ENCODE measurements around the gene NHLRC1. TPM values are rescaled to one million over a fixed set of nuclear protein-coding genes. Genes with fewer than 3 reads are reported as not detected.

Gene NHLRC1
- total RNA-seq, 2 experiments from 2014 or later = 0.10 to 0.19 TPM

- no peaks in the 10 kb centered on the region for H3K36me3 Mint-ChIP-seq
- CTCF ChIA-PET = no interaction called here
- no peaks in the 10 kb centered on the region for H3K4me1 Mint-ChIP-seq (ENCODE audit: low read depth)
- H3K4me3 Mint-ChIP-seq = no peak overlapping the region
- no peak for DNase-seq
- no peak overlapping the region for H3K27ac Mint-ChIP-seq
- peaks cover 26% of the 10 kb centered on the region for H3K27me3 Mint-ChIP-seq
- H3K9me3 Mint-ChIP-seq = no peaks in the 10 kb centered on the region
- intact Hi-C loops (cut with micrococcal nuclease) = no loop called here
- POLR2A ChIA-PET = no interaction called here
Observed at GRCh38 chr6:18099511-18099910, 23.0 kb downstream of the NHLRC1 start.

DNA sequence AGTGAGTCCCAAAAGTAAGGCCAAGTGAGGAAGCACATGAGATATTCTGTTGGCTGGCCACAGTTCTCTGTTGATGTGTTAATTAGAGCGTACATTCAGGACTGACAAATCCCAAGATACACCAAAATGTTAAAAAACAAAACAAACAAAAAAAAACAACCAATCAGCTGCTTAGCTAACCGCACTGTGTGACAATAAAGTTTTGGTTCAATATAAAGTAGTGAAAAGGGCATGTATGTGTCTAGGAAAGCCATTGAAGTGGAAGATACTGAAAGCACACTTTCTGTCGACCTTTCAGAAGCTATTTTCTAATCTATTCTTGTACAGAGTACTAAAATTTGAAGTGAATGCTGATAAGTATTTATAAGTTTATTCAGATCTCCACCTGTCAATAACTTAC is 26.1 kb downstream of the NHLRC1 start:
- intact Hi-C loops (cut with micrococcal nuclease) = no loop called here
- H3K36me3 Mint-ChIP-seq = no peaks in the 10 kb centered on the region
- H3K9me3 Mint-ChIP-seq = no peaks in the 10 kb centered on the region
- H3K4me3 Mint-ChIP-seq = no peak overlapping the region
- no peak for DNase-seq
- H3K27ac Mint-ChIP-seq = no peak overlapping the region
- ChIA-PET POLR2A (no interaction called here), CTCF (no interaction called here)
- peaks cover 14% of the 10 kb centered on the region for H3K27me3 Mint-ChIP-seq
- no peaks in the 10 kb centered on the region for H3K4me1 Mint-ChIP-seq (ENCODE audit: low read depth)

- no peaks in the 10 kb centered on the region for H3K36me3 Mint-ChIP-seq
- H3K4me1 Mint-ChIP-seq (ENCODE audit: low read depth) = no peaks in the 10 kb centered on the region
- intact Hi-C loops (cut with micrococcal nuclease) = no loop called here
- peaks cover 6% of the 10 kb centered on the region for H3K27me3 Mint-ChIP-seq
- H3K4me3 Mint-ChIP-seq = no peak overlapping the region
- CTCF ChIA-PET = no interaction called here
- POLR2A ChIA-PET = no interaction called here
- DNase-seq = no peak
- H3K9me3 Mint-ChIP-seq = peaks cover 7% of the 10 kb centered on the region
- no peak overlapping the region for H3K27ac Mint-ChIP-seq
Observed at GRCh38 chr6:18091382-18091781, 31.1 kb downstream of the NHLRC1 start.

DNA sequence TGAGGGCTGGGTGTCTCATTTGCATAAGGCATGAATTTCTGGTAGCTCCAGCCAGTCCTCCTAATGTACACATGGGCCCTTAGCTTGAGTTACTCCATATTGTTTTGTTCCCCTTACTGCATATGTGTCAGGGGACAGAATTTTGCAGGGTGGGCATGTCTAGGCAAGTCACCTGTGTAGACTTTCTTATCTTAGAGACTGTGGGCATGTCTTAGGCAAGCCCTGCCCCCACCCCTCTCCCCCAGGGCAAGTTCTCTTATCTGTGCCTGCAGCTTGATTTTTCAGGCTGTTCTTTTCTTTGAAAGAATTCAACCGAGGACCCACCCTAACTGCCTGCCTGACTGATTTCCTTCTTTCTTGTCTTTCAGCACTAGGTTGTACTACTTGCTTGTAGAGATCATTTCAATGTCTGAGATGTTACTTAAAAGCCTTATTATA is 32.1 kb downstream of the NHLRC1 start:
- H3K27me3 Mint-ChIP-seq = peaks cover 9% of the 10 kb centered on the region
- CTCF ChIA-PET = no interaction called here
- H3K9me3 Mint-ChIP-seq = peaks cover 7% of the 10 kb centered on the region
- POLR2A ChIA-PET = no interaction called here
- no peaks in the 10 kb centered on the region for H3K36me3 Mint-ChIP-seq
- no peak overlapping the region for H3K4me3 Mint-ChIP-seq
- no peak overlapping the region for H3K27ac Mint-ChIP-seq
- no peak for DNase-seq
- H3K4me1 Mint-ChIP-seq (ENCODE audit: low read depth) = no peaks in the 10 kb centered on the region
- intact Hi-C loops (cut with micrococcal nuclease) = no loop called here

DNA sequence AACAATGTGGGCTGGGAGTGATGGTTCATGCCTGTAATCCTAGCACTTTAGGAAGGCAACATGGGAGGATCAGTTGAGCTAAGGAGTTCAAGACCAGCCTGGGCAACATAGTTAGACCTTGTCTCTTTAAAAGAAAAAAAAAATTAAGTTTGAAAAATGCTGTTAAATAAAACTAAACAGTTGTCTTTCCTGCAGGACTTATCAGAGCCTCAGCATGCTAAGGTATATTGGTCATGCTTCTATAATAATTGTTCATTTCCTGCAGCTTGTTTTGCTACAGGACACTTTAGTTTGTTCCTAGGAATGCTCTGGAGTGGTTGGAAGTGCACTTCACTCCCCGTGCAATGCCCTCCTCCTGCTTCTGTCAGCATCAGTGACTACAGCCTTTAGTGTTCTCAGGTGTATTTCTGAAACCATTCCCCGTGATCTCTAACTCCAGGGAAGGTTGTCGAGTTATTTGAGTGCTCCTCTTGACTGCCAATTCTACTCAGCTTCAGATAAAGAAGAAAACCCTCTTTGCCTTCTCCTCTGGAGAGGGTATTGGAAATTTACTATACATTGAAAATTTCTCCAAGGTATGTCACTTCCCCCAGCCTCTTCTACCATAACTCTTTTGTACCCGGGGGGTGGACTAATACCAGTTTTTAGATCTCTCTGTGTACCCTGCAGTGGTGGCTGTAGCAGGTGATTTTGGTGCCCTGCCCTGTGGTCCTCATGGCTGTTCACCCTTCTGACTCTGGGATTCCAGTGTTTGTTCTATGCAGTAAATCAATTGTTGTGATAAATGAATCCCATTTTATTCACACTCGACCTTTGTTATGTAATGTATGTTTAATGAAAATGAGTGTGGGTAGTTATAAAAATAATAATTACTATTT is 33.8 kb downstream of the NHLRC1 start:
- no peak overlapping the region for H3K27ac Mint-ChIP-seq
- H3K4me1 Mint-ChIP-seq (ENCODE audit: low read depth) = no peaks in the 10 kb centered on the region
- CTCF ChIA-PET = no interaction called here
- intact Hi-C loops (cut with micrococcal nuclease) = no loop called here
- H3K36me3 Mint-ChIP-seq = no peaks in the 10 kb centered on the region
- no peak overlapping the region for H3K4me3 Mint-ChIP-seq
- H3K27me3 Mint-ChIP-seq = peaks cover 9% of the 10 kb centered on the region
- no peak for DNase-seq
- peaks cover 7% of the 10 kb centered on the region for H3K9me3 Mint-ChIP-seq
- POLR2A ChIA-PET = no interaction called here

- Mint-ChIP-seq H3K27ac (no peak overlapping the region), H3K9me3 (peaks cover 7% of the 10 kb centered on the region), H3K4me1 (ENCODE audit: low read depth) (no peaks in the 10 kb centered on the region), H3K27me3 (peaks cover 8% of the 10 kb centered on the region), H3K4me3 (no peak overlapping the region), H3K36me3 (no peaks in the 10 kb centered on the region)
- DNase-seq = no peak
- intact Hi-C loops (cut with micrococcal nuclease) = no loop called here
- ChIA-PET POLR2A (no interaction called here), CTCF (no interaction called here)
Observed at GRCh38 chr6:18087396-18088165, 34.9 kb downstream of the NHLRC1 start.

- ChIA-PET CTCF (no interaction called here), POLR2A (no interaction called here)
- Mint-ChIP-seq H3K27ac (no peak overlapping the region), H3K9me3 (peaks cover 4% of the 10 kb centered on the region), H3K36me3 (peaks cover 2% of the 10 kb centered on the region), H3K27me3 (peaks cover 15% of the 10 kb centered on the region), H3K4me1 (ENCODE audit: low read depth) (no peaks in the 10 kb centered on the region), H3K4me3 (no peak overlapping the region)
- intact Hi-C loops (cut with micrococcal nuclease) = no loop called here
- DNase-seq = no peak
Observed at GRCh38 chr6:18081025-18081668, 41.3 kb downstream of the NHLRC1 start.

GRCh38 chr6:18080544-18080943 is 41.9 kb downstream of the NHLRC1 start:
- DNase-seq = no peak
- no peaks in the 10 kb centered on the region for H3K4me1 Mint-ChIP-seq (ENCODE audit: low read depth)
- H3K4me3 Mint-ChIP-seq = no peak overlapping the region
- peaks cover 5% of the 10 kb centered on the region for H3K36me3 Mint-ChIP-seq
- no peak overlapping the region for H3K27ac Mint-ChIP-seq
- peaks cover 17% of the 10 kb centered on the region for H3K27me3 Mint-ChIP-seq
- CTCF ChIA-PET = no interaction called here
- POLR2A ChIA-PET = no interaction called here
- peaks cover 9% of the 10 kb centered on the region for H3K9me3 Mint-ChIP-seq
- intact Hi-C loops (cut with micrococcal nuclease) = no loop called here

DNA sequence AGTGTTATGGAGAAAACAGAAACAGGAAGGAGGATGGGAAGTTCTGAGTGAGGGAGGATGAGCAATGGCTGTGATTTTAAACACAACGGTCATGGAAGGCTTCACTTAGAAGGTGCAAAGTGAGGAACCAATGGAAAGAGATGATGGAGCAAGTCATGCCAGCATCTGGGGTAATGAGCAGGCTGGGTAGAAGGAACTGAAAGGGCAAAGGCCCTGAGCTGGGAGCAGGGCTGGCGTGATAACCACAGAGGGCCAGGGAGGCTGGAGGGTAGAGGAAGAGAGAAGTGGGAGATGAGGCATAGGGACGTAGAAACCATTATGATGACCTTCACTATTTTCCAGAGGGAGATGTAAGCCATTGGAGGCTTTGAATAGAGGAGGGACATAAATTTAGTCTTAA is 43.6 kb downstream of the NHLRC1 start:
- Mint-ChIP-seq H3K4me1 (ENCODE audit: low read depth) (no peaks in the 10 kb centered on the region), H3K36me3 (peaks cover 5% of the 10 kb centered on the region), H3K4me3 (no peak overlapping the region), H3K27ac (no peak overlapping the region), H3K9me3 (peaks cover 19% of the 10 kb centered on the region), H3K27me3 (peaks cover 16% of the 10 kb centered on the region)
- no peak for DNase-seq
- ChIA-PET POLR2A (no interaction called here), CTCF (no interaction called here)
- intact Hi-C loops (cut with micrococcal nuclease) = no loop called here

GRCh38 chr6:18076231-18076630 is 46.2 kb downstream of the NHLRC1 start:
- peaks cover 17% of the 10 kb centered on the region for H3K27me3 Mint-ChIP-seq
- peaks cover 5% of the 10 kb centered on the region for H3K36me3 Mint-ChIP-seq
- POLR2A ChIA-PET = no interaction called here
- H3K9me3 Mint-ChIP-seq = peaks cover 26% of the 10 kb centered on the region
- no peak overlapping the region for H3K4me3 Mint-ChIP-seq
- no peak for DNase-seq
- intact Hi-C loops (cut with micrococcal nuclease) = no loop called here
- CTCF ChIA-PET = no interaction called here
- no peaks in the 10 kb centered on the region for H3K4me1 Mint-ChIP-seq (ENCODE audit: low read depth)
- H3K27ac Mint-ChIP-seq = no peak overlapping the region

DNA sequence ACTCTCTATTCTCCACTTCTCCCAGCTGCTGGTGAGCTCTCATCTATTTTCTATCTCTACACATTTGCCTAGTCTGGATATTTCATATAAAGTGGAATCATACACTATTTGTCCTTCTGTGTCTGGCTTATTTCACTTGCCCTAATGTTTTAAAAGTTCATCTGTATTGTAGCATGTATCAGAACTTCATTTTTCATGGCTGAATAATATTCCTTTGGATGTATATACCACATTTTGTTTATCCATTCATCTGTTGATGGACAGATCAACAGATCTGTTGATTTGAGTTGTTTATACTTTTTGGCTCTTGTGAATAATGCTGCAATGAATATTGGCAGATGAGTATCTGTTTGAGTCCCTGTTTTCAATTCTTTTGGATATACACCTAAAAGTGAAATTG is 49.6 kb downstream of the NHLRC1 start:
- H3K9me3 Mint-ChIP-seq = peaks cover 26% of the 10 kb centered on the region
- no peak overlapping the region for H3K4me3 Mint-ChIP-seq
- ChIA-PET CTCF (no interaction called here), POLR2A (no interaction called here)
- no peak overlapping the region for H3K27ac Mint-ChIP-seq
- peaks cover 5% of the 10 kb centered on the region for H3K36me3 Mint-ChIP-seq
- no peak for DNase-seq
- peaks cover 15% of the 10 kb centered on the region for H3K27me3 Mint-ChIP-seq
- intact Hi-C loops (cut with micrococcal nuclease) = no loop called here
- H3K4me1 Mint-ChIP-seq (ENCODE audit: low read depth) = no peaks in the 10 kb centered on the region

- CTCF ChIA-PET = no interaction called here
- peaks cover 6% of the 10 kb centered on the region for H3K27me3 Mint-ChIP-seq
- H3K27ac Mint-ChIP-seq = no peak overlapping the region
- no peaks in the 10 kb centered on the region for H3K4me1 Mint-ChIP-seq (ENCODE audit: low read depth)
- no peaks in the 10 kb centered on the region for H3K36me3 Mint-ChIP-seq
- POLR2A ChIA-PET = no interaction called here
- intact Hi-C loops (cut with micrococcal nuclease) = no loop called here
- H3K9me3 Mint-ChIP-seq = peaks cover 16% of the 10 kb centered on the region
- no peak for DNase-seq
- no peak overlapping the region for H3K4me3 Mint-ChIP-seq
Observed at GRCh38 chr6:18070486-18070885, 52.0 kb downstream of the NHLRC1 start.
